Lower leg skin (tissue), 3 donors: ENCODE measurements around the gene KRT31.

Experiments used
- CTCF ChIP-seq, 3 donors: fragments of 450-650 bp; IDR thresholded peaks; one replicate each; pipeline ENCODE4 v1.5.1; 2016; ENCODE audit warnings: antibody characterized with exemption in 3 of 3, mild to moderate bottlenecking in 3 of 3, moderate library complexity in 2 of 3
- POLR2A ChIP-seq, 2 donors: fragments of 450-650 bp; IDR thresholded peaks; one replicate each; pipeline ENCODE4 v1.6.1; 2016 to 2017; ENCODE audit warnings: antibody characterized with exemption in 2 of 2, mild to moderate bottlenecking in 1 of 2, moderate library complexity in 1 of 2

GRCh38 chr17:41393294-41393693 is 4.1 kb downstream of the KRT31 start:
- TF ChIP-seq CTCF (IDR thresholded peaks at IDR 0.05) (no peak), POLR2A (IDR thresholded peaks at IDR 0.05) (no peak)
